Loucy (cell line): ENCODE measurements around the gene EIF6.
A peak's percentile ranks its signal among the peaks of the same experiment; 100 is the strongest.

Experiments used
- EZH2phosphoT487 ChIP-seq: fragments of 200-600 bp; IDR thresholded peaks from 2 replicates; pipeline ENCODE4 v1.6.1; 2018; ENCODE audit warnings: antibody characterized with exemption, mild to moderate bottlenecking, moderate library complexity, borderline replicate concordance
- TF ChIP-seq, protein P1 (sequence below): fragments of 200-600 bp; sonication (generic); conservative IDR thresholded peaks from 2 replicates; pipeline ENCODE4 v1.5.1; 2014; ENCODE audit warnings: mild to moderate bottlenecking, antibody characterized with exemption, low read length

DNA sequence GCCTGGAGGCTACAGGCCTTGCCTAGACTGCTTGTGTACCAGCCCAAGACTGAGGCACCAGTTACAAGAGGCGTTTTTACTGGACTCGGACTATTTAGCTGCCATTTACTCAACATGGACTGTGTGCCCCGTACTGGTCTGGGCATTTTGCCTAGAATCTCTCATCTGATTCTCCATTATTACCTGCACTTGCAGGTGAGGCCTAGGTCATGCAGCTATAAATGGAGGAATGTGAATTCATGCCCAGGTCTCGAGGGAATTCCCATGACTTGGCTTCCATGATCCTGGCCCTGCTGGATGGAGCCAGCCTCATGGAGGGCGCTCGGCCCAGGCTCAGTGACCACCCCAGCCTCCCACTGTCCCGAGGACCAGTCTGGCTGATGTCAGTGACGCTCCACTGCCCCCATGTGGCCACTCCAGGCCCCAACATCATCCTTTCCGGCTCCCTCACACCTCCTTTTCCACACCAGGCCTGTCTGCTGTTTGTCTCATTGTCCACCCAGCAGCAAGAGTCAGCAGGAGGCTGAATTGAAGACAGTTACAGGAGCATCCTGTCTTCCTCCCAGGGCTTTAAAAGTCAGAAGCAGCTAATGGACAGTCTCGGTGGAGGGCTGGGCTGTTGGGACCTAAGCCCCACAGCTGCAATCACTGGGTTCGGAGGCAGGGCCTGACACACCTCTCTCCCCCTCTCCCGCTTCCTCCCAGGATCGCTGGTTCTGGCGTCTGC is 15.4 kb downstream of the EIF6 start:
- TF ChIP-seq, protein P1, sequence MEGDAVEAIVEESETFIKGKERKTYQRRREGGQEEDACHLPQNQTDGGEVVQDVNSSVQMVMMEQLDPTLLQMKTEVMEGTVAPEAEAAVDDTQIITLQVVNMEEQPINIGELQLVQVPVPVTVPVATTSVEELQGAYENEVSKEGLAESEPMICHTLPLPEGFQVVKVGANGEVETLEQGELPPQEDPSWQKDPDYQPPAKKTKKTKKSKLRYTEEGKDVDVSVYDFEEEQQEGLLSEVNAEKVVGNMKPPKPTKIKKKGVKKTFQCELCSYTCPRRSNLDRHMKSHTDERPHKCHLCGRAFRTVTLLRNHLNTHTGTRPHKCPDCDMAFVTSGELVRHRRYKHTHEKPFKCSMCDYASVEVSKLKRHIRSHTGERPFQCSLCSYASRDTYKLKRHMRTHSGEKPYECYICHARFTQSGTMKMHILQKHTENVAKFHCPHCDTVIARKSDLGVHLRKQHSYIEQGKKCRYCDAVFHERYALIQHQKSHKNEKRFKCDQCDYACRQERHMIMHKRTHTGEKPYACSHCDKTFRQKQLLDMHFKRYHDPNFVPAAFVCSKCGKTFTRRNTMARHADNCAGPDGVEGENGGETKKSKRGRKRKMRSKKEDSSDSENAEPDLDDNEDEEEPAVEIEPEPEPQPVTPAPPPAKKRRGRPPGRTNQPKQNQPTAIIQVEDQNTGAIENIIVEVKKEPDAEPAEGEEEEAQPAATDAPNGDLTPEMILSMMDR, result peak; percentile 86
- TF ChIP-seq EZH2phosphoT487, result no peak
